HPDE6-E6E7 (cell line): ENCODE results near the gene TXLNB.

ENCODE experiments used
- DNase-seq: peaks from one replicate; pipeline ENCODE4 v3.0.0; 2011; ENCODE audit warnings: missing footprints; ENCODE audit errors: extremely low spot score

Gene TXLNB

GRCh38 chr6:139271056-139271455 is 20.7 kb downstream of the TXLNB start:
- DNase-seq, result no peak

- DNase-seq, result no peak
Observed at GRCh38 chr6:139270249-139270648, 21.5 kb downstream of the TXLNB start.

- no peak for DNase-seq
Observed at GRCh38 chr6:139265512-139266190, 26.1 kb downstream of the TXLNB start.

GRCh38 chr6:139262519-139263300 is 29.1 kb downstream of the TXLNB start:
- DNase-seq, result no peak

GRCh38 chr6:139257821-139258398 is 33.9 kb downstream of the TXLNB start:
- no peak for DNase-seq

- DNase-seq, result no peak
Observed at GRCh38 chr6:139257291-139257690, 34.5 kb downstream of the TXLNB start.

- DNase-seq, result no peak
Observed at GRCh38 chr6:139256087-139256486, 35.7 kb downstream of the TXLNB start.

GRCh38 chr6:139254196-139254595 is 37.6 kb downstream of the TXLNB start:
- DNase-seq, result no peak

- no peak for DNase-seq
Observed at GRCh38 chr6:139253656-139254055, 38.1 kb downstream of the TXLNB start.

- DNase-seq, result no peak
Observed at GRCh38 chr6:139251691-139252390, 40.0 kb downstream of the TXLNB start.

GRCh38 chr6:139251045-139251690 is 40.6 kb downstream of the TXLNB start:
- DNase-seq, result no peak

GRCh38 chr6:139250296-139251044 is 41.3 kb downstream of the TXLNB start:
- peak; percentile 39 for DNase-seq

- no peak for DNase-seq
Observed at GRCh38 chr6:139249395-139249794, 42.4 kb downstream of the TXLNB start.

GRCh38 chr6:139248911-139249310 is 42.9 kb downstream of the TXLNB start:
- DNase-seq, result no peak

- DNase-seq, result no peak
Observed at GRCh38 chr6:139247618-139248017, 44.2 kb downstream of the TXLNB start.

GRCh38 chr6:139243536-139243935 is 48.3 kb downstream of the TXLNB start:
- DNase-seq, result no peak

GRCh38 chr6:139242457-139243240 is 49.1 kb downstream of the TXLNB start:
- DNase-seq, result no peak

GRCh38 chr6:139240161-139241010 is 51.4 kb downstream of the TXLNB start:
- no peak for DNase-seq

- DNase-seq, result no peak
Observed at GRCh38 chr6:139239064-139239463, 52.7 kb downstream of the TXLNB start.
